Stomach smooth muscle (tissue), 2 donors: ENCODE measurements around the gene SPPL3.

Source experiments
- H3K27ac ChIP-seq: one replicate; pipeline ENCODE4 v1.7.0; 2013; ENCODE audit warnings: mild to moderate bottlenecking, low read length, inconsistent platforms
- H3K27me3 ChIP-seq, 2 donors: one replicate each; pipeline ENCODE4 v1.7.0; 2013; ENCODE audit warnings: low read length in 2 of 2; ENCODE audit not compliant: insufficient read depth in 2 of 2, control insufficient read depth in 1 of 2
- H3K36me3 ChIP-seq, 2 donors: one replicate each; pipeline ENCODE4 v1.7.0; 2013; ENCODE audit warnings: low read length in 2 of 2; ENCODE audit not compliant: control insufficient read depth in 2 of 2, insufficient read depth in 2 of 2
- H3K4me1 ChIP-seq: one replicate; pipeline ENCODE4 v1.7.0; 2013; ENCODE audit warnings: low read length; ENCODE audit not compliant: control insufficient read depth, insufficient read depth
- H3K4me3 ChIP-seq, 2 donors: one replicate each; pipeline ENCODE4 v1.7.0; 2013; ENCODE audit warnings: low read length in 2 of 2
- H3K9ac ChIP-seq, 2 donors: one replicate each; pipeline ENCODE4 v1.7.0; 2013; ENCODE audit warnings: low read length in 2 of 2, mild to moderate bottlenecking in 1 of 2
- H3K9me3 ChIP-seq, 2 donors: one replicate each; pipeline ENCODE4 v1.7.0; 2013; ENCODE audit warnings: low read length in 2 of 2; ENCODE audit not compliant: control insufficient read depth in 2 of 2
- donor health status: healthy.
- donor health status: Pancreatic carcinoma.

SPPL3 gene

GRCh38 chr12:120874547-120875245 lies 29.5 kb downstream of the SPPL3 start:
- Histone ChIP-seq H3K9ac (no peak overlapping the region), H3K4me3 (no peak overlapping the region), H3K36me3 (no peaks in the 10 kb centered on the region), H3K27ac (no peak overlapping the region), H3K9me3 (no peaks in the 10 kb centered on the region), H3K4me1 (no peaks in the 10 kb centered on the region), H3K27me3 (no peaks in the 10 kb centered on the region)

DNA sequence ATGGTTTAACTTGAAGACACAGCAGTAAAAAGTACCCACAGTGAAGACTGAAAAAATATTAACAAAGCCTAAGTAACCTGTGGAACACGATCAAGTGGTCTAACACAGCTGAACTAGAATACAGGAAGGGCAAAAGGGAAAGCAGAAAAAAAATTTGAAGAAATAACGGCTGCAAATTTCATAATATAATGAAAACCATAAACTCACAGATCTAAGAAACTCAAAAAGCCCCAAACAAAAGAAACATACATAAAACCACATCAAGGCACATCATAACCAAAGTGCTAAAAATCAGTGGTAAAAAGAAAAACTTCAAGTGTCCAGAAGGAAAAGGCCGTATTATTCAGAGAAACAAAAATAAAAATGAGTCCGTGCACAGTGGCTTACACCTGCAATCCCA lies 30.9 kb downstream of the SPPL3 start:
- H3K4me3 ChIP-seq = no peak overlapping the region
- H3K4me1 ChIP-seq = no peaks in the 10 kb centered on the region
- H3K27ac ChIP-seq = no peak overlapping the region
- no peak overlapping the region for H3K9ac ChIP-seq
- no peaks in the 10 kb centered on the region for H3K27me3 ChIP-seq
- H3K36me3 ChIP-seq = no peaks in the 10 kb centered on the region
- H3K9me3 ChIP-seq = no peaks in the 10 kb centered on the region

GRCh38 chr12:120872487-120872886 lies 31.7 kb downstream of the SPPL3 start:
- H3K9me3 ChIP-seq = no peaks in the 10 kb centered on the region
- H3K27me3 ChIP-seq = no peaks in the 10 kb centered on the region
- H3K4me3 ChIP-seq = no peak overlapping the region
- no peaks in the 10 kb centered on the region for H3K4me1 ChIP-seq
- H3K36me3 ChIP-seq = no peaks in the 10 kb centered on the region
- H3K9ac ChIP-seq = no peak overlapping the region
- no peak overlapping the region for H3K27ac ChIP-seq

DNA sequence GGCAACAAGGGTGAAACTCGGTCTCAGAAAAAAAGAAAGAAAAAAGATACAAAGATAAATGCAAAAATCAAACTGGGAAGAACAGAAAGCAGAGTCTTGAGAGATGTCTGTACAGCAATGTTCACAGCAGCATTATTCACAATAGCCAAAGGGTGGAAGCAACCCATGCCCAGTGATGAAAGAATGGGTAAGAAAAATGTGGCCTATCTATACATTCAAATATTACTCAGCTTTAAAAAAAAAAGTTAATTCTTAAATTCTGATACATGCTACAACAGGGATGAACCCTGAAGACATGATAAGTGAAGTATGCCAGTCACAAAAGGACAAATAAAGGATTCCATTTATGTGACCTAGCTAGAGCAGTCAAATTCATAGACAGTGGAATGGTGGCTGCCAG lies 33.7 kb downstream of the SPPL3 start:
- Histone ChIP-seq H3K27me3 (no peaks in the 10 kb centered on the region), H3K4me1 (no peaks in the 10 kb centered on the region), H3K9ac (no peak overlapping the region), H3K4me3 (no peak overlapping the region), H3K27ac (no peak overlapping the region), H3K36me3 (no peaks in the 10 kb centered on the region), H3K9me3 (no peaks in the 10 kb centered on the region)

- Histone ChIP-seq H3K27ac (no peak overlapping the region), H3K27me3 (no peaks in the 10 kb centered on the region), H3K4me3 (no peak overlapping the region), H3K36me3 (no peaks in the 10 kb centered on the region), H3K9ac (no peak overlapping the region), H3K9me3 (no peaks in the 10 kb centered on the region), H3K4me1 (no peaks in the 10 kb centered on the region)
These were observed 34.8 kb downstream of the SPPL3 start for GRCh38 chr12:120869376-120869775.

GRCh38 chr12:120866108-120866507 lies 38.0 kb downstream of the SPPL3 start:
- no peaks in the 10 kb centered on the region for H3K4me1 ChIP-seq
- H3K4me3 ChIP-seq = no peak overlapping the region
- H3K9ac ChIP-seq = no peak overlapping the region
- no peaks in the 10 kb centered on the region for H3K27me3 ChIP-seq
- no peak overlapping the region for H3K27ac ChIP-seq
- no peaks in the 10 kb centered on the region for H3K36me3 ChIP-seq
- no peaks in the 10 kb centered on the region for H3K9me3 ChIP-seq

DNA sequence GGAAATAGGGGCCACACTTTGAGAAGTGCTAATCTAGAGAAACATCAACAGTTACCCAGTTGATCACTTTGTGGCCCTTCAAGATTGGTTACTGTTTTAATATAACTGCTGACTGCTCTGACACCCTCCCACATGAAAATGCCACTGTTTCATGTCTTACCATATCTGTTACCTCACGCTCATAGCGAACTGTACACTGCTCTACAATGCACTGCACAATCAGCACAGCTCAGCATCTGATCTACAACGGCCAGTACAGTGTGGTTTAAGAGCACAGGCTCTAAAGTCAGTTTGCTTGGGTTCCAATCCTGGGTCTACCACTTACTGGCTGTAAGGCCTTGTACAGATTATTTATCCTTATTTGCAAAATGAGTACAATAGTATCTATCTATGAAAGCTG lies 39.1 kb downstream of the SPPL3 start:
- H3K9ac ChIP-seq = no peak overlapping the region
- no peaks in the 10 kb centered on the region for H3K36me3 ChIP-seq

GRCh38 chr12:120862664-120863063 lies 41.5 kb downstream of the SPPL3 start:
- Histone ChIP-seq H3K4me3 (no peak overlapping the region), H3K9me3 (no peaks in the 10 kb centered on the region), H3K27ac (no peak overlapping the region), H3K36me3 (no peaks in the 10 kb centered on the region), H3K9ac (no peak overlapping the region), H3K4me1 (no peaks in the 10 kb centered on the region), H3K27me3 (no peaks in the 10 kb centered on the region)

More for the DNA sequence above, 39.1 kb downstream of the SPPL3 start:
- no peaks in the 10 kb centered on the region for H3K27me3 ChIP-seq
- no peaks in the 10 kb centered on the region for H3K4me1 ChIP-seq
- H3K4me3 ChIP-seq = no peak overlapping the region
- no peaks in the 10 kb centered on the region for H3K9me3 ChIP-seq
- H3K27ac ChIP-seq = no peak overlapping the region

DNA sequence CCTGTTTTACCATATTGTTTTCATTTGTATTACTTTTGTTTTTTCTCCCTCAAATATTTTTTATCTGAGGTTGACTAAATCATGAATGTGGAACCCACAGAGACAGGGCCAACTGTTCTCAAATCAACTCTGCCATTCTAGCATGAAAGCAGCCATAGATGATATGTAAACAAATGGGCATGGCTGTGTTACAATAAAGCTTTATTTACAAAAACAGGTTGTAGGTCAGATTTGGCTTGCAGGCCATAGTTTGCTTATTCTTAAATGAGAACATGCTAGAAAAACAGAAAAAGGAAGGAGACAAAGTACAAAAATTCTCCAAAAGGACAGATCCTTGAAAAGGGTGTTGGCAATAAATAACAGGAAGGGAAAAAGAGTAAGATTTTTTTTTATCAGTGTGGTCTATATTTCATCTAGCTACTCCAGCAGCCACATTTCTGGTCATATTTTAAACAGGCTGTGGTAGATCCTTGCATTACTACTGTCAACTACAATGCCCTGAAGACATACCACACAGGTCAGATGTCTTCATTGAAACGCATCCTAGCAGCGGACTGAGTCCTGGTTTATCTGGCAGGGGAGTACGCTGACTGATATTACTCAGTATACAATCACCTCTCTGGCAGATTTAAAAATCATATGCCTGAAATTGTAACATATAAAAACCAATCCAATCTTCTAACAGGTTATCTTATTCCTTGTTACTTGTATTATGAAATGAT lies 42.9 kb downstream of the SPPL3 start:
- Histone ChIP-seq H3K4me1 (no peaks in the 10 kb centered on the region), H3K27ac (no peak overlapping the region)

DNA sequence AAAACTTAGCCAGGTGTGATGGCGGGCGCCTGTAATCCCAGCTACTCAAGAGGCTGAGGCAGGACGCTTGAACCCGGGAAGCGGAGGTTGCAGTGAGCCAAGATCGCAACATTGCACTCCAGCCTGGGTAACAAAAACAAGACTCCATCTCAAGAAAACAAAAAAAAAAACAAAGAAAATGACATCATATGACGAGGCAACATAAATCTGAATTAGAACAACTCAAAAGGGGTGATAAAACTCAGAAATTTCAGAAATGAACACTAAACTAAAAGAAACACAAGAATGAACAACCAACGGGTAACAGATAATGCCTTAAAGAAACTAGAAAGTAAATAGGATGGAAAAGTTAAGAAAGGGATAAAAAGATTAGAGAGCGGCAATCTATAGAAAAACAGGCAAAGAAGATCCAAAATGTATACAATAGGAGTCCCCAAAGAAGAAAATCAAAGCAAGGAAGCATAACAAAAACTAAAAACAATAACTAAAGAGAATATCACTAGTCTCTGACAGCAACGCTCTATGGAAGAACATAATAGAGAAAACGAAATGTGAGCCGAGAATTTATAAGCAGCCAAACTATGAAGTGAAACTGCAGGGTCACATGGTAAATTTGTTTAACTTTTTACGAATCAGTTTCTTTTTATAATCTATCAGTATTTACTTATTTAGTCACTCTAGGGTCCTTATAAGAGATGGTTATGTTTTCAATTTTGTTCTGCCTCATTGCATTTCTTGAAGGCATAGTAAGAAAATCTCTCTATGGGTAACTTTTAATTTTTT lies 45.7 kb downstream of the SPPL3 start:
- no peak overlapping the region for H3K27ac ChIP-seq
- H3K9ac ChIP-seq = no peak overlapping the region
- H3K27me3 ChIP-seq = no peaks in the 10 kb centered on the region
- H3K36me3 ChIP-seq = no peaks in the 10 kb centered on the region
- no peaks in the 10 kb centered on the region for H3K4me1 ChIP-seq
- H3K4me3 ChIP-seq = no peak overlapping the region
- no peaks in the 10 kb centered on the region for H3K9me3 ChIP-seq

More for the DNA sequence above, 42.9 kb downstream of the SPPL3 start:
- no peaks in the 10 kb centered on the region for H3K36me3 ChIP-seq
- H3K9me3 ChIP-seq = no peaks in the 10 kb centered on the region
- no peak overlapping the region for H3K4me3 ChIP-seq
- H3K9ac ChIP-seq = no peak overlapping the region
- no peaks in the 10 kb centered on the region for H3K27me3 ChIP-seq
